TTC549 (cell line): Measurements from ENCODE around the gene IRX3.

Source experiments
- FAIRE-seq: peaks from 2 replicates; lab custom pipeline; 2012; peaks lifted over from hg19 to GRCh38; lab: Jason Lieb, UNC

The IRX3 gene

GRCh38 chr16:54286366-54287130 is at the start of gene IRX3:
Gene IRX3 (minus strand): TSS chr16:54286787. CDS start chr16:54286050, 737 bp downstream.
- FAIRE-seq = no peak

GRCh38 chr16:54335230-54335629 is 48.6 kb upstream of the IRX3 start:
- no peak for FAIRE-seq

GRCh38 chr16:54334208-54334607 is 47.6 kb upstream of the IRX3 start:
- no peak for FAIRE-seq

GRCh38 chr16:54331241-54332002 is 44.8 kb upstream of the IRX3 start:
- no peak for FAIRE-seq

- no peak for FAIRE-seq
These were observed 41.0 kb upstream of the IRX3 start for GRCh38 chr16:54327609-54328008.

GRCh38 chr16:54326266-54326662 is 39.7 kb upstream of the IRX3 start:
- FAIRE-seq = no peak

GRCh38 chr16:54325616-54326265 is 39.2 kb upstream of the IRX3 start:
- FAIRE-seq = no peak

- no peak for FAIRE-seq
These were observed 38.1 kb upstream of the IRX3 start for GRCh38 chr16:54324716-54325115.

- no peak for FAIRE-seq
These were observed 34.2 kb upstream of the IRX3 start for GRCh38 chr16:54320697-54321340.

GRCh38 chr16:54318941-54319340 is 32.4 kb upstream of the IRX3 start:
- FAIRE-seq = no peak

GRCh38 chr16:54317101-54317611 is 30.6 kb upstream of the IRX3 start:
- no peak for FAIRE-seq

- no peak for FAIRE-seq
These were observed 29.7 kb upstream of the IRX3 start for GRCh38 chr16:54316095-54316889.

- FAIRE-seq = no peak
These were observed 27.2 kb upstream of the IRX3 start for GRCh38 chr16:54313789-54314188.

- no peak for FAIRE-seq
These were observed 26.0 kb upstream of the IRX3 start for GRCh38 chr16:54312502-54312991.

GRCh38 chr16:54309341-54309740 is 22.8 kb upstream of the IRX3 start:
- FAIRE-seq = no peak

- no peak for FAIRE-seq
These were observed 18.5 kb upstream of the IRX3 start for GRCh38 chr16:54305080-54305479.

- FAIRE-seq = no peak
These were observed 17.0 kb upstream of the IRX3 start for GRCh38 chr16:54303613-54304012.

- no peak for FAIRE-seq
These were observed 10.6 kb upstream of the IRX3 start for GRCh38 chr16:54297154-54297553.

GRCh38 chr16:54296543-54296942 is 10.0 kb upstream of the IRX3 start:
- FAIRE-seq = no peak

- FAIRE-seq = no peak
These were observed 5.3 kb upstream of the IRX3 start for GRCh38 chr16:54291656-54292487.
